ENCODE results near the gene SLC30A1. TPM values are rescaled to one million over a fixed set of nuclear protein-coding genes. Genes with fewer than 3 reads are reported as not detected.
A peak's percentile ranks its signal among the peaks of the same experiment; 100 is the strongest.

The SLC30A1 gene
- total RNA-seq, 1 donor from 2014 or later = 35.8 TPM

DNA sequence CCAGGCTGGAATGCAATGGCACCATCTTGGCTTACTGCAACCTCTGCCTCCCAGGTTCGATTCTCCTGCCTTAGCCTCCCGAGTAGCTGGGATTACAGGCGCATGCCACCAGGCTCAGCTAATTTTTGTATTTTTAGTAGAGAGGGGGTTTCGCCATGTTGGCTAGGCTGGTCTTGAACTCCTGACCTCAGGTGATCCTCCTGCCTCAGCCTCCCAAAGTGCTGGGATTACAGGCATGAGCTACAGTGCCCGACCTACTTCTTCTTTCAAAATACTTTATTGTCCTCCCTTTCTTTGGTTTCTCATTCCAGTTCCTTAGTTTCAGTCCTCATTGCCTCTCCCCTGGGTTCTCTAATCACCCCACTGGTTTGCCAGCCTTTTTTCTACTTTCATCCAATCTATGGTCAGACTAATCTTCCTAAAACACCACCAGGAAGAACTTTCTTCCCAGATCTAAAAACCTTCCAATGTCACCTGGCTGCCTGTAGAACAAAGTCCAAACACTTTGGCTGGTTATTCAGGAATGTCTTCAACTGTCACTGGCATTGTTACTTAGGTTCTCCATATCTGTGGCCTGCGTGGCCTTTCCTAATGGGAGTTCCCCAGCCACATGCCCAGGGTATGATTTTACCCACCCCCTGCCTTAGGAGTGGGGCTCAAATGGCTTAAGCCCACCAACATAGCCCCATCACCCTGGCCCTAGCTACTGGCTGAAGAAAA lies 29.0 kb upstream of the SLC30A1 start:
- no peak for DNase-seq

DNA sequence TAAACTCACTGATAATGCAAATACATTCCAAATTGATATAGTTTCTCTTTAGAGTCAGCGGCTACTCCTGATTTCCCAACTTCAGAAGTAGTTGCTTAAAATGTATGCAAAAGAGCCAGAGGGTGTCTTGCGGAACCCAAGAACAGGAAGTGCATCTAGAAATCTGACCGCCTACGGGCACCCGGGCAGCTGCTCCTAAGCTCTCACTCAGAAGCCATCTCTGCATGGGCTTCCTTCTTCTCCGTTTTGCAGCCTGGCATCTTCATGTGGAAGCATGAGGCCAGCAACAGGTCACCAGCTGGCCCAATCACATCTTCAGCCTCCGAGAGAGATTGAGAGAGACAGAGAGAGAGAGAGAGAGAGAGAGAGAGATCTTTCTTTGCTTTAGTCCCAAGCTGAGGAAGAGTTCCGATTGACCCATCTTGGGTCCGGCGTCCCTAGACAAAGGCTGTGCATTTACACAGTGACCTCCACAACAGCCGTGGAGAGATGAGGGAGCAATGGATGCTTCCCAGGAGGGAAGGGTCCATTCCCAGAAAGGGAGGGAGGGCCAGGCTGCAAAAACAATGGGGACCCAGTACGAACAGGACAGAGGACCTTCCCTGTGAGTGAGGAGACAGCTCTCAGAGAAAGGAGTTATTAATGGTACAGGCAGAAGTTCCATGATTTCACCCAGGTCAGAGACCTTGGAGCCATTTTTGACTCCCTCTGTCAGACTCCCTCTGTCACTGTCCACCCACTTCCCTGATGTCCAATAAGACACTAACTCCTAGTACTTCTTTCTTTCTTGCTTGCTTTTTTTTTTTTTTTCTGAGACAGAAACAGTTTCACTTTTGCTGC lies 28.2 kb upstream of the SLC30A1 start:
- no peak for DNase-seq

GRCh38 chr1:211606332-211606913 lies 27.5 kb upstream of the SLC30A1 start:
- DNase-seq = no peak

DNA sequence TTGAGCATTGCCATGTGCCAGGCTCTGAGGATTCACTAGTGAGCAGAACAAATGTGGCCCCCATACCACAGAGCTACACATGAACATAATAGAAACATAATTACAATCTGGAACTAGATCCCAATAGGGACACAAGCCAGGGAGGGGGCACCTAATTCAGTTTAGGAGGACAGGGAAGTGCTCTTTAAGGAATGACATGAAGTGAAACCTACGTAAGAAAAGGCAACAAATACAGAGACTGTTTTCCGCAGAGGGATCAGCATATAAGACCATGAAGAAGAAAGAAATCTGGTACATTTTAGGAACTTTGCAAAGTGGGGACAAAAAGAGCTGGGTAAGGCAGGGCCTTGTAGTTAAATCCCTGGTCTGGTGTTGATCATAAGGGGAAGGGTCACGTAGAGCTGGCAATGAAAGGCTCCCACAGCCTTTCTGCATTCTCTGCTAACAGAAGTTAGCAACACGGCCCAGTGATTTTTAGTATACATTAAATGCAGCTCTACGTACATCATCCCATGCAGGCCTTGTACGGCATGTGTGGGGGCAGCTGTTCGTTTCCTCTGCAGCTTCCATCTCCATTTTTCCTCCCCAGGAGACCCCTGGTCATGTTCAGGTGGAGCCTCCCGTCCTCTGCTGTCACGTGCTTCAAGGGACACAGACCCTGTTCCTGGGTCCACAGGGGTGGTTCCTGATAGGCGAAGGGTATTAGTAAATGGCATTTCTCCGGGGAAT lies 26.8 kb upstream of the SLC30A1 start:
- DNase-seq = no peak

- no peak for DNase-seq
Observed at GRCh38 chr1:211605034-211605433, 26.1 kb upstream of the SLC30A1 start.

DNA sequence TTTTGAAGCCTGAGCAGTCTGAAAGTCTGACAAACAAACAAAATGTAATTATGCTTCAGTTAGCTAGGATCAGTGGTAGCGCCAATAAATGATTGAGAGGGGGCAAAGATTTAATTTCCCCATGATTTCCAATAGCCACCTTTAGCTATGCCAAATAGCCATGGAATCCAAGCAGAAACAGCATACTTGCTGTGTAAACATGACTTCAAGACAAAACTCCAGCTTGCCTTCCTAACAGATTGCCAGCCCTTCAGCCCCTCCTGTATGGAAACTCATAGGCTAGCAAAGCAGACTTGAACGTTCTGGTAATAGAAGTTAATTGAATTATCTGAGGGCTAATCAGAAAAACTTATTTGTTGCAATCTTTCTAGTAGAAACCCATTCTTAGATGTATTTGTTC lies 25.6 kb upstream of the SLC30A1 start:
- DNase-seq = no peak

GRCh38 chr1:211603713-211604112 lies 24.8 kb upstream of the SLC30A1 start:
- no peak for DNase-seq

DNA sequence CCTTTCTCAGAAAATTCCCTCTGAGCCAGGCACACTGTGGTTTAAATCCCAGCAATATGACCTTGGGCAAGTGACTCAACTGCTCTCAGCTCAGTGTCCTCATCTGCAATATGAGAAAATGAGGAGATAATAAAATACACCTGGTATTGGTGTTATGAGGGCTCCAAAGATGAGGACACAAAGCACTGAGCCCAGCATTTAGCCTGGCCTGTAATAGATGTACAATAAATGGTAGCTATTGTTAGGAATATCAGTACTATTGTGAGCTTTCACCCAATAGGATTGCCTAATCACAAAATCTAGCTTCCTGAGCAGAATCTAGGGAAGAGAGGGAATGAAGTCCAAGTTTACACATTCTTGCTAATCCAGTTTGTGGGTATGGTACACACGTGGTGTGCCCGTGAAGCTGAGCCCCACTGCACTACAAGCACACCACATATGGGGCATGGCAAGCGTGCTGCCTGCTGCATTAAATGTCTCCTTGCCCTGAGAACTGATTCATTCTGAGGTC lies 24.3 kb upstream of the SLC30A1 start:
- no peak for DNase-seq

DNA sequence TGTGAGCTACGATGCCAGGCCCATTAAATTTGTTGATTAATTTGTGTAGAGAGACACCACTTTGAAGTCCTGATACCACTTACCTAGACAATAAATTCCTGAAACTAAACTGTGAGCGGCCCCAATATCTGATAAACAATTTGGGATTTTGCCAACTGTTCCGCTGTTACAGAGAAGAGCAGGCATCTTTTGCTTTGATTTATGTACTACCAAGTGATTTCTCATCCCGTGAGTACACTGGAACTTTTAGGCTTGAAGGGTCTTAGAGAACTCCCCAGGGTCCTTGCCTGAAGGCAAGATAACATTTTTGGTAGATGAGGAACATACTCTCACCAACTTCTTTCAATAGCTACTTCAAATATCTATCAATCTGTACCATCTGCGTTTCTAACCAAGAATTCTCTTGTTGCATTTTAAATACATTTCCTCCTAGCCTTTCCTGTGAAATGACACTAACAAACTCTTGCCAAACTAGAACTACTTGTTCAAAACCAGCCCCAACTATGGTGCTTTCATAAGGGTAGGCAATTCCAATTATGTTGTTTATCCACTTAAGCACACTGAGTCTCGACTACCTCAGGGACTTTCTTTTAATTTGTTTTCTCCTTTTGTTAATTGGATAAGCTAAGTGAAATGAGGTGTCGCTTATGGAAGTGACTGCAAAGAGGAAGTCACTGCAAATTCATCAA lies 23.2 kb upstream of the SLC30A1 start:
- DNase-seq = no peak

DNA sequence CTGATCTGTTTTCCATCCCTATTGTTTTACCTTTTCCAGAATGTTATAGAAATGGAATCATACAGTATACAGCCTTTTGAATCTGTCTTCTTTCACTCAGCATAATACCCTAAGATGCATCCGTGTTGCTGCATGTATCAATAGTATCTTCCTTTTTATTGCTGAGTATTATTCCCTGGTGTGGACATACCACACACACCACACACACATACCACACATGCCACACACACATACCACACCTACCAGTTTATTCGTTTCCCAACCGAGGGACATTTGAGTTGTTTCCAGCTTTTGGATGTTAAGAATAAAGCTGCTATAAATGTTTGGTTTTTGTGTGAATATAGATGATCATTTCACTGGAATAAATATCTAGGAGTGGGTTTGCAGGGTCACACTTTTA lies 22.2 kb upstream of the SLC30A1 start:
- DNase-seq = no peak

DNA sequence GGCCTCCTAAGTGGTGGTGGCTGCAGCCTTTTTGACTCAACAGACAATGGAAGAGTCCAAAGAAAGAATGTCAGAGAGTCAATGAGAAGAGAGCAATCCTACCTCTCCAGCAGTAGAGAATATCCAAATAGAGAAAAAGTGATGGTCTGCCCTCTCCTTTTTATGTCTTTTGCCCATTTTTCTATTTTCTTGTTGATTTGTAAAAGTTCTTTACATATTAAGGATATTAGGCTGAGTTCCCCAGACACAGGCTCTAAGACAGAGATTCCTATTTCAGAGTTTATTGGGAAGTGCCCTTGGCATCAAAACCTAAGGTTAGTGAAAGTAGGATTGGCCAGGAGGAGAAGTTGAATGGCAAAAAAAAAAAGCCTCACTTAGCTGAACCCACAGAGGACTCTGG lies 20.3 kb upstream of the SLC30A1 start:
- DNase-seq = no peak

DNA sequence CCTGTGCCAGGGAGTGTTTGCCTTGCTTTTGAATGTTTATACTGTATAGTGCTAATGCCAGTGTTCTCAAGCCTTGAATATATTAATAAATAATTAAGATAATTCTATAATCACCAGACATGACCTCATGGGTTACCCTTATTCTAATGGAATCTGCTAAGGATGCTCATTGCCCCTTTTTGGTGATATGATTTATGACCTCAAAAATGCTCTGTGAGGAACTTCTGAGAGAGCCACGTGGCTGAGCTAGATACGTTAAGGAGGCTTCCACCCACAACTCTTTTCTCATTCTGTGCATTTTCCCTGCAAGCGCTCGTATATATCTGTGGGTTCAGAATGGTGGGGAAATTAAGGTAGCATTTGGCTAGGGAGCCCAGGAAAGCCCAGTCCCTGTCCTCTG lies 19.6 kb upstream of the SLC30A1 start:
- DNase-seq = no peak

DNA sequence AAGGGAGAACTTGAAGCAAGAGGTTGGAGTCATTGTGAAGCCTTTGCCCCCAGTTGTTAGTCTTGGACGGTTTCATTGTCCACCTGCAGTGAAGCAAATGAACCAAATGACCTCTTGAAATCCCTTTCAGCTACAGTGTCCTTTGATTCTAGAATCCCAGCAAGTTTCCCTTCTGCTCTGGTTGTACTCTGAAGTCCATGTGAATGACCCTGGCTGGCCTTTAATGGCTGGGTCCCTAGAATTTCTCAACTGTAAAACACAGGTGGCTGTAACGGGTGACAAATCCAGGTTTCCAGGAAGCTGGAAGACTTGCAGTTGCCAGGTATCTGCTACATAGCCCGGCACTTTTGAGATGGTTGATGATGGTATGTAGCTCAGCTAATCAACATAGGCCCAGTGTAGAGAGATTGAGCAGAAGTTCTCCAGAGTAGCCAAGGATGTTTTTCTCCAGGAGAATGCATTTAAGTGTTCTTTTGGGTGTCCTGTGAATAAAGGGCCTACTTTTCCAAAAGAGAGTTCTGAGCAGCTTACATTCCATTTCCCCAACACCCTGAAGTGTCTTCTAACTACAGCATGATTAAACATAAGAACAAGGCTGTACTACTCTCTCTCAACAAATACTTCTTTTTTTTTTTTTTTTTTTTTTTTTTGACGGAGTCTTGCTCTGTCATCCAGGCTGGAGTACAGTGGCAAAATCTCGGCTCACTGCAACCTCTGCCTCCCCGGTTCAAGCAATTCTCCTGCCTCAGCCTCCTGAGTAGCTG lies 17.6 kb upstream of the SLC30A1 start:
- DNase-seq = no peak

DNA sequence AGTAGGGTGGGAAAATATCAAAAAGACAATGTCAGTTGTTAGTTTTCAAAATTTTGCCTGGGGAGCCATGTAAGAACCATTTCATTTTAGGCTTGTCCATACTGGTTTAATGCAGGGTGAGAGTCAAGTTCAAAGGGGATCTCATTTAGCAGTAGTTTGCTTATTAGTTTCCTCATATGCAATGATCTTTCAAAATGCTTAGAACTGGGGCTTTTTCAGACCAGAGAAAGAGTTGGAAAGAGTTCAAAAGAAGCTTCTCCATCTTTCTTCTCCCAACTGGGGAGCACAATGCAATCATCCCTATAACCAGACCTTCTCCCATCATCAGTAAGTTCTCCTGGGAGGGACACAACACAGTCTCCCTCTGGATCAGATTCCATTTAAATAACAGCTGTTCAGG lies 16.5 kb upstream of the SLC30A1 start:
- DNase-seq = no peak

DNA sequence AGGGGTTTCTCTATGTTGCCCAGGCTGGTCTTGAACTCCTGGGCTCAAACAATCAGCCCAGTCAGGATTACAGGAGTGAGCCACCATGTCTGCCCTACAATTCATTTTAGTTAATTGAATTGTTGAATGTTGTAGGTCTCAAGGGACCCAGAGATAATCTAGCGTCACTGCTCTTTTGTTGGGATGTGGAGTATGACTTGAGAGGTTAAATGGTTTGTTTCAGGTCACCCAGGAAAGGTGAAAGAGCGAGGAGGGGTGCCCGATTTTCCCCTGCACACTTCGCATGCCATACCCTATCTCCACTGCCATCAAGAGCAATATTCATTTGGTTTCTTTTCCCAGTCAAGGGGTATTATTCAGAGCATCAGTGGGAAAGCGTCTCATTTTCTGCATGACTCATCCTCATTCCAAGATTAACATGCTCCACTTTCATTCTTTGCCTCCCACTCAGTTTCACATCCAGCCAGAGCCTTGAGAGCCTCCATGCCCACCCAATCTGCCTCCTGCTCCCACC lies 13.1 kb upstream of the SLC30A1 start:
- DNase-seq = peak; percentile 52

GRCh38 chr1:211589782-211590721 lies 11.1 kb upstream of the SLC30A1 start:
- DNase-seq = no peak

DNA sequence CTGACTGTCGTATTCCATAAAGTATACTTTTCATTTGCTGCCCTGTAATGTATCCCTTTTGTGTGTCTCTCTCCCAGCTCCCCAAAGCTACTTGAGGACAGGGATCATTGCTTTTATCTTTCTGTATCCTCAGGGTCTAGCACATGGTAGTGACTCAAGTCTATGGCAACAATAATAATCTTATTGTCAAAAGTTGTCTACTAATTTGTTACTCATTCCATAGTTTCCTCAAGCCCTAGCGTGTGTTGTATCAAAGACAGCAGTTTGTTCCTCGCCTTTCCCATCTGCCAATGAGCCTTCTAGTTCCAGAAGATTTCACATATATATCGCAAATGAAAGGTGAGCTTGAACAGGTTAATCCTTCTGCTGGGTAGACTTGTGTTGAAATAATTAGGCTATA lies 9.8 kb upstream of the SLC30A1 start:
- no peak for DNase-seq

- no peak for DNase-seq
Observed at GRCh38 chr1:211587123-211587522, 8.2 kb upstream of the SLC30A1 start.

- DNase-seq = no peak
Observed at GRCh38 chr1:211586538-211586937, 7.6 kb upstream of the SLC30A1 start.
